PFSK-1 (cell line): ENCODE results near the gene IER5.

ENCODE experiments used
- FOXP2 ChIP-seq: optimal IDR thresholded peaks from 2 replicates; pipeline ENCODE3; 2011; ENCODE audit warnings: borderline replicate concordance, control low read depth, inconsistent platforms; ENCODE audit not compliant: insufficient read depth; ENCODE audit errors: extremely low read length, extremely low read depth
- POLR2AphosphoS5 ChIP-seq: IDR thresholded peaks from 2 replicates; pipeline ENCODE4 v1.6.1; 2012; ENCODE audit warnings: low read depth, mild to moderate bottlenecking, control low read depth, low read length, moderate library complexity
- REST ChIP-seq, 2 experiments: IDR thresholded peaks; 2 replicates each; pipeline versions ENCODE4 v1.6.1 to v1.8.0; 2011 to 2012; ENCODE audit warnings: low read depth in 2 of 2, low read length in 2 of 2, control low read depth in 1 of 2, inconsistent platforms in 1 of 2, mild to moderate bottlenecking in 1 of 2, moderate library complexity in 1 of 2; ENCODE audit not compliant: insufficient read depth in 1 of 2
- SIN3A ChIP-seq: IDR thresholded peaks from 2 replicates; pipeline ENCODE4 v1.6.1; 2012; ENCODE audit warnings: mild to moderate bottlenecking, low read length, moderate library complexity, borderline replicate concordance; ENCODE audit not compliant: insufficient read depth
- TAF1 ChIP-seq: IDR thresholded peaks from 2 replicates; pipeline ENCODE4 v1.6.1; 2012; ENCODE audit warnings: low read length, control low read depth, borderline replicate concordance; ENCODE audit not compliant: insufficient read depth

GRCh38 chr1:181056560-181056959 is 31.9 kb upstream of the IER5 start:
- no peak for TF ChIP-seq REST (IDR thresholded peaks at IDR 0.05; ENCODE audit: insufficient read depth in 1 of 2, low read depth in 2 of 2, low read length in 2 of 2)
- TF ChIP-seq SIN3A, result no peak
- no peak for TF ChIP-seq TAF1
- no peak for TF ChIP-seq POLR2AphosphoS5
- TF ChIP-seq FOXP2, result no peak
